ENCODE measurements around the gene MAP2K7.
"Not testable (repeated sequence)": the region's sequence is repeated elsewhere in the genome, so short reads cannot be mapped to it uniquely, and the experiment has no call there.

MAP2K7 gene

GRCh38 chr19:7885818-7886217 lies 17.9 kb upstream of the MAP2K7 start:
- no peak for DNase-seq

- no peak for DNase-seq
Measured at GRCh38 chr19:7887408-7888144, 16.1 kb upstream of the MAP2K7 start.

GRCh38 chr19:7888145-7888825 lies 15.4 kb upstream of the MAP2K7 start, which contains the start of gene LRRC8E:
Gene LRRC8E, plus strand, starts transcription at chr19:7888510. Its CDS starts 7,094 bp downstream, at chr19:7895604.
- no peak for DNase-seq

DNA sequence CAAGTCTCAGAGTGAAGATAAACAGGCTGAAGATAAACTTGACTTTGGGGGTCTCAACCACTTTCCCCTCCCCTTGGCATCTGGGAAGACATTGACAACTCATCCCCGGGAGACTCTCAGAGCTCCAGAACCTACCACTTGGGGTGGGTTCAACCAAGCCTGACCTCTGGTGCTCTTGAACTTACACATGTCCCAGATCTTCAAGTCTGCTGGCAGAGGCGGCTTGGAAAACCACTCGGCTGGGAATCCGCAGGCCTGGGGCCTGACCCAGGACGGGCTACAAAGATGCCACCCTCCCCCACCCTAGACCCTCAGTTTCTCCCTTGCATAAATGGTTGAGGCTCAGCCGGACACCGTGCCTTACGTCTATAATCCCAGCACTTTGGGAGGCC lies 14.9 kb upstream of the MAP2K7 start:
- no peak for DNase-seq

- not testable (repeated sequence) for DNase-seq
Measured at GRCh38 chr19:7893362-7894101, 10.1 kb upstream of the MAP2K7 start.

GRCh38 chr19:7894612-7895309 lies 8.9 kb upstream of the MAP2K7 start:
- DNase-seq = no peak

GRCh38 chr19:7895565-7895964 lies 8.1 kb upstream of the MAP2K7 start:
- DNase-seq = no peak

DNA sequence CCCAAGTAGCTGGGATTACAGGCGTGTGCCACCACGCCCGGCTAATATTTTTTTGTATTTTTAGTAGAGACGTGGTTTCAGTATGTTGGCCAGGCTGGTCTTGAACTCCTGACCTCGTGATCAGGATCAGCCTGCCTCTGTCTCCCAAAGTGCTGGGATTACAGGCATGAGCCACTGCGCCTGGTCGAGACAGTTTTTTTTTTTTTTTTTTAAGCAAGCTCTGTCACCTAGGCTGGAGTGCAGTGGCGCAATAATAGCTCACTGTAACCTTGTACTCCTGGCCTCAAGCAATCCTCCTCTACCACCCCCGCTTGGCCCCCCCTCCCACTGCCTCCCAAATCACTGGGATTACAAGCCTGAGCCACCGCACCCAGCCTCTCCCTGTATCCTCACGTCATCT lies 6.4 kb upstream of the MAP2K7 start:
- no peak for DNase-seq

DNA sequence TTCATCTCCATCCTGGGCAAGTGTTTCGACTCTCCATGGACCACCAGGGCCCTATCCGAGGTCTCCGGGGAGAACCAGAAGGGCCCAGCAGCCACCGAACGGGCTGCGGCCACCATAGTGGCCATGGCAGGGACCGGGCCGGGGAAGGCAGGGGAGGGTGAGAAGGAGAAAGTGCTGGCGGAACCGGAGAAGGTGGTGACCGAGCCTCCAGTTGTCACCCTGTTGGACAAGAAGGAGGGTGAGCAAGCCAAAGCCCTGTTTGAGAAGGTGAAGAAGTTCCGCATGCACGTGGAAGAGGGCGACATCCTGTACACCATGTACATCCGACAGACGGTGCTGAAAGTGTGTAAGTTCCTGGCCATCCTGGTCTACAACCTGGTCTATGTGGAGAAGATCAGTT lies 4.7 kb upstream of the MAP2K7 start:
- DNase-seq = no peak

DNA sequence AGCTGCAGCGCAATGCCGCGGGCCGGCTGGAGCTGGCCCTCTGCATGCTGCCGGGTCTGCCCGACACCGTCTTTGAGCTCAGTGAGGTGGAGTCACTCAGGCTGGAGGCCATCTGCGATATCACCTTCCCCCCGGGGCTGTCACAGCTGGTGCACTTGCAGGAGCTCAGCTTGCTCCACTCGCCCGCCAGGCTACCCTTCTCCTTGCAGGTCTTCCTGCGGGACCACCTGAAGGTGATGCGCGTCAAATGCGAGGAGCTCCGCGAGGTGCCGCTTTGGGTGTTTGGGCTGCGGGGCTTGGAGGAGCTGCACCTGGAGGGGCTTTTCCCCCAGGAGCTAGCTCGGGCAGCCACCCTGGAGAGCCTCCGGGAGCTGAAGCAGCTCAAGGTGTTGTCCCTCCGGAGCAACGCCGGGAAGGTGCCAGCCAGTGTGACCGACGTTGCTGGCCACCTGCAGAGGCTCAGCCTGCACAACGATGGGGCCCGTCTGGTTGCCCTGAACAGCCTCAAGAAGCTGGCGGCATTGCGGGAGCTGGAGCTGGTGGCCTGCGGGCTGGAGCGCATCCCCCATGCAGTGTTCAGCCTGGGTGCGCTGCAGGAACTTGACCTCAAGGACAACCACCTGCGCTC lies 3.8 kb upstream of the MAP2K7 start:
- no peak for DNase-seq

DNA sequence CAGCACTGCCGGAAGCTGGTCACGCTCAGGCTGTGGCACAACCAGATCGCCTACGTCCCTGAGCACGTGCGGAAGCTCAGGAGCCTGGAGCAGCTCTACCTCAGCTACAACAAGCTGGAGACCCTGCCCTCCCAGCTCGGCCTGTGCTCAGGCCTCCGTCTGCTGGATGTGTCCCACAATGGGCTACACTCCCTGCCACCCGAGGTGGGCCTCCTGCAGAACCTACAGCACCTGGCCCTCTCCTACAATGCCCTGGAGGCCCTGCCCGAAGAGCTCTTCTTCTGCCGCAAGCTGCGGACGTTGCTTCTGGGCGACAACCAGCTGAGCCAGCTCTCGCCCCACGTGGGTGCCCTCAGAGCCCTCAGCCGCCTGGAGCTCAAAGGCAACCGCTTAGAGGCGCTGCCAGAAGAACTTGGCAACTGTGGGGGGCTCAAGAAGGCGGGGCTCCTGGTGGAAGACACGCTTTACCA lies 3.2 kb upstream of the MAP2K7 start:
- no peak for DNase-seq

GRCh38 chr19:7900931-7901330 lies 2.7 kb upstream of the MAP2K7 start:
- DNase-seq = no peak

DNA sequence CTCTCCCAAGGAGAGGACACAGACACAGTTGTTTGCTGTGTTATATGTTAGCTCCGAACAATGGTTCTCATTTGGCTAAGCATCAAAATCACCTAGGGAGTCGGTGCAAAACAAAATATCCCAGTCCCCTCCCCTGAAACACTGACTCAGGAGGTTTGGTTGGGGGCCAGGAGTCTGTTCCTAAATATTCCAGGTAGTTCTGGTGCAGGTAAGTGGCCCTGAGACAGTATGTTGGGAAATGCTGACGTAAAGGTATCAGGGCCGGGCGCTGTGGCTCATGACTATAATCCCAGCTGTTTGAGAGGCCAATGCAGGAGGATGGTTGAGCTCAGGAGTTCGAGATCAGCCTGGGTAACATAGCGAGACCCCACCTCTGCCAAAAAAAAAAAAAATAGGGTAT lies 2.3 kb upstream of the MAP2K7 start:
- DNase-seq = no peak

GRCh38 chr19:7902796-7903243 lies 857 bp upstream of the MAP2K7 start:
- no peak for DNase-seq

GRCh38 chr19:7904074-7905020 lies 670 bp downstream of the MAP2K7 start:
- DNase-seq = no peak

DNA sequence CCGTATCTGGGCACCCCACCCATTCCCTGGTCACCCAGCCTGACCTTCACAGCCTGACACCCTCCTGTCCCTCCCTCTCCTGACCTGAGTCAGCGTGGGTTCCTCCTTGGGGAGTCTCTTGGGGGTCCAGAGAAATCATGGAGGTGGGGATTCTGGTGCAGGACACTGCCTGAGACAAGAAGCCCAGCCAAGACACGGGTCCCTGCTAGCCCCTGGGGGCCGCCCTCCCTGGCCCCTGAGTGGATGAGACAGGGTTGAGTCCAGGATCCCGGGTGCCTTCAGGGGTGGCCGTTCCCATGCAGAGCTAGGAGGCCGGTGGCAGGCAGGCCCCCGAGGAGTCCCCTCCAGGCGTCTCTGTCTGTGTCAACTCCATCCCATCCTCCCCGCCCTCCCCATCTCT lies 1.6 kb downstream of the MAP2K7 start:
- no peak for DNase-seq

DNA sequence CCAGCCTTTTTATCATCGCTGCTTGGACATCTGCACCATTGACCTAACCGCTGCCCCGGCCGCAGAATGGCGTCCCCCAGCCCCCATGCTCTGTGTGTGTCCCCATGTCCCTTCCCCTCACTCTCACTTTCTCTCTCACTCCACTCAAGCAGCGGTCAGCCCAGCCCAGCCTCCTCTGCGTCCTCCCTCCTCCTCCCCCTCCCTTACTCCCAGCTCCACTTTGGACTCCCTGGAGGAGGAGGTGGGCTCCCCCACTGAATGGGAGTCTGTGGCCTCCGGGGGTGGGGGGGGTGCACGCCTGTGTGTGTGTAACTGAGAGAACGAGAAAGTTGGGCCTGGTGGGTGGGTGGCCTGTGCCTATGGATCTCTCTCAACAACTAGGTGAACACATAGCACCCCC lies 2.2 kb downstream of the MAP2K7 start:
- no peak for DNase-seq

GRCh38 chr19:7907122-7907521 lies 3.4 kb downstream of the MAP2K7 start:
- no peak for DNase-seq

DNA sequence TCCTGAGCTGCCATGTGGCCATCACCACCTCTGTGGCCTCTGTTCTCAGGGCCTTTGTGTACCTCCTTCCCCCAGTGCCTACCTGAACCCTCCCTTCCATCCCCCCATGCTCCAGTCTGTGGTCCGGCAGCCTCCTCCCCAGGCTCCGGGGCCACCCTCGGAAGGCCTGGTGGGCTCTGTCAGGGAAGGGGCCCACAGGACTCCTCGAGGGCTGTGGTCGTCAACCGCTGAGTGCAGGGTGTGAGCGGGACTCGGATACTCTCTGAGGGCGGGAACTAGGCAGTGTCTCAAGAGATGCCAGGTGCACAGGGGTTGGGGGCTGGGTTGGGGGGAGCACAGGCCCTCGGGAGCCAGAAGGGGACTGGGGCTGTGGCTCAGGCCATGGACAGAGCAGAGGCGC lies 3.9 kb downstream of the MAP2K7 start:
- no peak for DNase-seq

GRCh38 chr19:7908078-7908699 lies 4.5 kb downstream of the MAP2K7 start:
- DNase-seq = no peak
